NCI-H128 (cell line): ENCODE results near the gene CHML.

Source experiments
- DNase-seq: peaks from one replicate; lab custom pipeline; 2025; ENCODE audit not compliant: unreplicated experiment; lab: John Stamatoyannopoulos, UW

The CHML gene

DNA sequence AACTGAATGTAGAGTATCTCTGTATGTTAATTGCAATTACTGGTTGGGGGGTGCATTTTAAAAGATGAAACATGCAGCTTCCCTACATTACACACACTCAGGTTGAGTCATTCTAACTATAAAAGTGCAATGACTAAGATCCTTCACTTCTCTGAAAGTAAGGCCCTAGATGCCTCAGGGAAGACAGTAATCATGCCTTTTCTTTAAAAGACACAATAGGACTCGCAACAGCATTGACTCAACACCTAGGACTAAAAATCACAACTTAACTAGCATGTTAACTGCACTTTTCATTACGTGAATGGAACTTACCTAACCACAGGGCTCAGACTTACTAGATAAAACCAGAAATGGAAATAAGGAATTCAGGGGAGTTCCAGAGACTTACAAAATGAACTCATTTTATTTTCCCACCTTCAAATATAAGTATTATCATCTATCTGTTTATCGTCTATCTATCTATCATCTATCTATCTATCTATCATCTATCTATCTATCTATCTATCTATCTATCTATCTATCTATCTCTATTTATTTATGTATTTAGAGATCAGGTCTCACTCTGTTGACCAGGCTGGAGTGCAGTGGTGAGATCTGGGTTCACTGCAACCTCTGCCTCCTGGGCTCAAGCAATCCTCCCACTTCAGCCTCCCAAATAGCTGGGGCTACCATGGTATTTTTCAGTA lies 47.8 kb downstream of the CHML start:
- no peak for DNase-seq

DNA sequence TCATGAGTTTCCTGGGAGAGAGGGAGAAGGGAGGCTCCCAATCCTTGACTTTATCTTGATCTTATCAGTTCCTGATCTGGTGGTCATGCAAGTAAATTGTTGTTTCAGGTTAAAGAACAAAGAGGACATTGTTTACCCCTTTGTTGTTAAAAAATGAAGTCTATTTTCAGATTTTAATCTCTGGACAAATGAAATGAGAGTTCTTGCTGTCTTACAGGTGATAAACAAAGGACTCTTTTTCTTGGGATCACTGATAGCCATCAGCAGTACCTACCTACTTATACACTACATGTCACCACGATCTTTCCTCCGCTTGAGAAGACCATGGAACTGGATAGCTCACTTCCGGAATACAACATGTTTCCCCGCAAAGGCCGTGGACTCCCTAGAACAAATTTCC lies 48.4 kb downstream of the CHML start:
- DNase-seq: no peak

DNA sequence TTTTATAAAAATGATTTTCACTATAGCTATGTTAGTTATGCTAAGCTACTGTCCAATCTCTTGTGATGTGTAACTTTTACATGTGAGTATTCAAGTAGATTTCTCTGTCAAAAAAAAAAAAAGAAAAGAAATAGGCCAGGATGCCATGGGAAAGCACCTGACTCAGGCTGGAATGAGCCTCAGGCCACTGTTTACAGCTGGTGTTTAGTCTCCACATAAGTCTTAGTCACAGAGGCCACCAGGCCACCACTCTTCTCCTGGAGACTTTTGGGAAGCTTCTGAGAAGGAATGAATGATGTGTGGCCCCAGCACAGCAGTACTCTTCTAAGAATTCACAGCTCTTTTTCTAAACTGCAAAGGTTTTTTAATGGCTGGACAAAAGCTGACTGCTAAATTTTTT lies 48.9 kb downstream of the CHML start:
- no peak for DNase-seq

DNA sequence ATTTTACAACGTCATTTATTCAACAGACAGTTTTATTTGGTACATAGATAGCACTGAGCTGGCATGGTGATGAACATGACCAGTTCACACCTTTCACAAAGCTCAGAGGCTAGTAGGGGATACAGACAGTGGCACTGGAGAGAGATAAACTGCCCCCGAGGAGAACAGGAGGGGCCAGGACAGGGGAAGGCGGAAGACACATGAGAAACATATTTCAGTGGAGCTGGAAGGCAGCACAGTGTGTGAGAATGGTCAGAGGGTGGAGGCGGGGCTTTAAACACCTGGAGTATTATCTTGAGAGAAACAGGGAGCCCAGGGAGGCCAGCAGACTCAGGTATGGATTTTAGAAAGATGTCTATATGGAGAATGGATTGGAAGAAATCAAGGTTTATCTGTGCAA lies 49.5 kb downstream of the CHML start:
- no peak for DNase-seq
